Measurements from ENCODE around the gene ESPL1.

The ESPL1 gene

GRCh38 chr12:53298164-53298563 is 30.1 kb downstream of the ESPL1 start:
- DNase-seq (ENCODE audit: low read depth in 2 of 2): peak; percentile 92
- TF ChIP-seq CTCF (IDR thresholded peaks at IDR 0.05; ENCODE audit: low read depth, low read length): no peak
- no peak overlapping the region for H3K4me3 ChIP-seq (replicated peaks in 1 of 2; ENCODE audit: low read depth in 2 of 2, low read length in 2 of 2)

- DNase-seq (ENCODE audit: low read depth in 2 of 2): peak; percentile 80 to 91
- no peak for TF ChIP-seq CTCF (IDR thresholded peaks at IDR 0.05; ENCODE audit: low read depth, low read length)
- H3K4me3 ChIP-seq (replicated peaks in 1 of 2; ENCODE audit: low read depth in 2 of 2, low read length in 2 of 2): peak overlapping the region; percentile 92 to 93
These were observed 31.0 kb downstream of the ESPL1 start for GRCh38 chr12:53299101-53299453.

GRCh38 chr12:53299454-53300180 is 31.5 kb downstream of the ESPL1 start, which contains the start of gene MYG1:
Gene MYG1 (plus strand): TSS chr12:53299695. CDS start chr12:53299738, 43 bp downstream.
- H3K4me3 ChIP-seq (replicated peaks in 1 of 2; ENCODE audit: low read depth in 2 of 2, low read length in 2 of 2): peak within 1 kb of the TSS; percentile 92 to 93
- peak; percentile 88 to 92 for DNase-seq (ENCODE audit: low read depth in 2 of 2)
- peak; percentile 20 for TF ChIP-seq CTCF (IDR thresholded peaks at IDR 0.05; ENCODE audit: low read depth, low read length)

GRCh38 chr12:53300187-53300586 is 32.1 kb downstream of the ESPL1 start:
- H3K4me3 ChIP-seq (replicated peaks in 1 of 2; ENCODE audit: low read depth in 2 of 2, low read length in 2 of 2): peak overlapping the region; percentile 92 to 93
- DNase-seq (ENCODE audit: low read depth in 2 of 2): peak; percentile 58 to 69
- TF ChIP-seq CTCF (IDR thresholded peaks at IDR 0.05; ENCODE audit: low read depth, low read length): no peak

GRCh38 chr12:53302903-53303302 is 34.8 kb downstream of the ESPL1 start:
- no peak overlapping the region for H3K4me3 ChIP-seq (replicated peaks in 1 of 2; ENCODE audit: low read depth in 2 of 2, low read length in 2 of 2)
- DNase-seq (ENCODE audit: low read depth in 2 of 2): no peak

GRCh38 chr12:53306826-53307225 is 38.7 kb downstream of the ESPL1 start:
- no peak for TF ChIP-seq CTCF (IDR thresholded peaks at IDR 0.05; ENCODE audit: low read depth, low read length)
- no peak overlapping the region for H3K4me3 ChIP-seq (replicated peaks in 1 of 2; ENCODE audit: low read depth in 2 of 2, low read length in 2 of 2)
- no peak for DNase-seq (ENCODE audit: low read depth in 2 of 2)

More at GRCh38 chr12:53302903-53303302, 34.8 kb downstream of the ESPL1 start:
- no peak for TF ChIP-seq CTCF (IDR thresholded peaks at IDR 0.05; ENCODE audit: low read depth, low read length)

Measured in cardiac fibroblast (primary cell).